Body of pancreas (tissue), 4 donors: ENCODE data around the gene UNC80.

Experiments
- POLR2A ChIP-seq, 3 donors: fragments of 450-650 bp; IDR thresholded peaks; one replicate each; pipeline ENCODE4 v1.6.1; 2016; ENCODE audit warnings: antibody characterized with exemption in 3 of 3, mild to moderate bottlenecking in 2 of 3
- TF ChIP-seq, protein P1 (sequence below), 7 experiments: fragments of 450-650 bp in 4 of 7; fragments of 200-600 bp in 3 of 7; sonication (generic) in 3 of 7; IDR thresholded peaks; one replicate each; pipeline ENCODE4 v1.5.1; 2016 to 2019; ENCODE audit warnings: antibody characterized with exemption in 7 of 7

GRCh38 chr2:209875270-209875669 is 103.6 kb downstream of the UNC80 start:
- TF ChIP-seq, protein P1, sequence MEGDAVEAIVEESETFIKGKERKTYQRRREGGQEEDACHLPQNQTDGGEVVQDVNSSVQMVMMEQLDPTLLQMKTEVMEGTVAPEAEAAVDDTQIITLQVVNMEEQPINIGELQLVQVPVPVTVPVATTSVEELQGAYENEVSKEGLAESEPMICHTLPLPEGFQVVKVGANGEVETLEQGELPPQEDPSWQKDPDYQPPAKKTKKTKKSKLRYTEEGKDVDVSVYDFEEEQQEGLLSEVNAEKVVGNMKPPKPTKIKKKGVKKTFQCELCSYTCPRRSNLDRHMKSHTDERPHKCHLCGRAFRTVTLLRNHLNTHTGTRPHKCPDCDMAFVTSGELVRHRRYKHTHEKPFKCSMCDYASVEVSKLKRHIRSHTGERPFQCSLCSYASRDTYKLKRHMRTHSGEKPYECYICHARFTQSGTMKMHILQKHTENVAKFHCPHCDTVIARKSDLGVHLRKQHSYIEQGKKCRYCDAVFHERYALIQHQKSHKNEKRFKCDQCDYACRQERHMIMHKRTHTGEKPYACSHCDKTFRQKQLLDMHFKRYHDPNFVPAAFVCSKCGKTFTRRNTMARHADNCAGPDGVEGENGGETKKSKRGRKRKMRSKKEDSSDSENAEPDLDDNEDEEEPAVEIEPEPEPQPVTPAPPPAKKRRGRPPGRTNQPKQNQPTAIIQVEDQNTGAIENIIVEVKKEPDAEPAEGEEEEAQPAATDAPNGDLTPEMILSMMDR (IDR thresholded peaks at IDR 0.05): no peak
- TF ChIP-seq POLR2A (IDR thresholded peaks at IDR 0.05): no peak
